Measurements from ENCODE around the gene TOX2. TPM values are rescaled to one million over a fixed set of nuclear protein-coding genes. Genes with fewer than 3 reads are reported as not detected.

Gene TOX2
- total RNA-seq, 2 donors from 2014 or later: 0.73 to 1.6 TPM

GRCh38 chr20:44006126-44006525 is 91.5 kb downstream of the TOX2 start:
- DNase-seq: no peak
- intact Hi-C loops (cut with DNase I): no loop called here
- ATAC-seq: no peak

- ATAC-seq: no peak
- intact Hi-C loops (cut with DNase I): no loop called here
Observed at GRCh38 chr20:44006578-44006977, 91.9 kb downstream of the TOX2 start.

GRCh38 chr20:44008806-44009678 is 94.4 kb downstream of the TOX2 start:
- no peak for ATAC-seq
- DNase-seq: no peak
- intact Hi-C loops (cut with DNase I): no loop called here

More at GRCh38 chr20:44006578-44006977, 91.9 kb downstream of the TOX2 start:
- no peak for DNase-seq

- ATAC-seq (no peak), DNase-seq (no peak)
- intact Hi-C loops (cut with DNase I): no loop called here
Observed at GRCh38 chr20:44009679-44009992, 95.0 kb downstream of the TOX2 start.

GRCh38 chr20:44010162-44010704 is 95.6 kb downstream of the TOX2 start:
- no peak for DNase-seq
- no peak for ATAC-seq
- intact Hi-C loops (cut with DNase I): no loop called here

GRCh38 chr20:44011251-44011940 is 96.7 kb downstream of the TOX2 start:
- DNase-seq: no peak
- no peak for ATAC-seq
- intact Hi-C loops (cut with DNase I): no loop called here

- ATAC-seq (no peak), DNase-seq (no peak)
- intact Hi-C loops (cut with DNase I): no loop called here
Observed at GRCh38 chr20:44012466-44013226, 98.0 kb downstream of the TOX2 start.

- no peak for ATAC-seq
- no peak for DNase-seq
- intact Hi-C loops (cut with DNase I): no loop called here
Observed at GRCh38 chr20:44014807-44015732, 100.4 kb downstream of the TOX2 start.

GRCh38 chr20:44015733-44016103 is 101.1 kb downstream of the TOX2 start:
- intact Hi-C loops (cut with DNase I): no loop called here
- ATAC-seq (no peak), DNase-seq (no peak)

- ATAC-seq (no peak), DNase-seq (no peak)
- intact Hi-C loops (cut with DNase I): no loop called here
Observed at GRCh38 chr20:44016525-44016924, 101.9 kb downstream of the TOX2 start.

- no peak for ATAC-seq
- intact Hi-C loops (cut with DNase I): no loop called here
- DNase-seq: no peak
Observed at GRCh38 chr20:44017211-44017610, 102.6 kb downstream of the TOX2 start.

- ATAC-seq: peak; percentile 12 to 23
- intact Hi-C loops (cut with DNase I): no loop called here
Observed at GRCh38 chr20:44017905-44018258, 103.2 kb downstream of the TOX2 start.

GRCh38 chr20:44018259-44018941 is 103.7 kb downstream of the TOX2 start:
- DNase-seq (peak; percentile 45), ATAC-seq (peak; percentile 43 to 86)

More at GRCh38 chr20:44017905-44018258, 103.2 kb downstream of the TOX2 start:
- no peak for DNase-seq

GRCh38 chr20:44018942-44019637 is 104.4 kb downstream of the TOX2 start:
- no peak for DNase-seq
- intact Hi-C loops (cut with DNase I): no loop called here
- no peak for ATAC-seq

More at GRCh38 chr20:44018259-44018941, 103.7 kb downstream of the TOX2 start:
- intact Hi-C loops (cut with DNase I): no loop called here

GRCh38 chr20:44019638-44020335 is 105.1 kb downstream of the TOX2 start:
- intact Hi-C loops (cut with DNase I): no loop called here
- ATAC-seq (peak in 1 of 2 donors; percentile 29), DNase-seq (no peak)

GRCh38 chr20:44020406-44021148 is 105.9 kb downstream of the TOX2 start:
- intact Hi-C loops (cut with DNase I): no loop called here
- DNase-seq: no peak
- ATAC-seq: no peak
